Gastroesophageal sphincter (tissue), 4 donors: ENCODE data around the gene TMEM117. TPM values are rescaled to one million over a fixed set of nuclear protein-coding genes. Genes with fewer than 3 reads are reported as not detected.

Source experiments
- ATAC-seq: fragments of 150-250 bp; one replicate; pipeline ENCODE4 v1.9.1; 2016; ENCODE audit warnings: mild to moderate bottlenecking, moderate library complexity
- H3K27ac ChIP-seq, 4 donors: fragments of 200-600 bp; sonication (generic) in 3 of 4; 1 replicate in 3 of 4; 2 replicates in 1 of 4; pipeline ENCODE4 v1.5.1; 2016 to 2019
- H3K27me3 ChIP-seq: fragments of 200-600 bp; sonication (generic); one replicate; pipeline ENCODE4 v1.5.1; 2019
- H3K36me3 ChIP-seq, 2 donors: fragments of 200-600 bp; sonication (generic); one replicate each; pipeline ENCODE4 v1.5.1; 2019; ENCODE audit warnings: control low read depth in 1 of 2
- H3K4me1 ChIP-seq, 3 donors: fragments of 200-600 bp; sonication (generic); 1 replicate in 2 of 3; 2 replicates in 1 of 3; pipeline ENCODE4 v1.5.1; 2016 to 2019; ENCODE audit warnings: control low read depth in 2 of 3
- H3K4me3 ChIP-seq, 2 donors: fragments of 200-600 bp; sonication (generic); one replicate each; pipeline ENCODE4 v1.5.1; 2019; ENCODE audit warnings: mild to moderate bottlenecking in 1 of 2, moderate library complexity in 1 of 2
- H3K9me3 ChIP-seq, 3 donors: fragments of 200-600 bp; sonication (generic); one replicate each; pipeline ENCODE4 v1.5.1; 2017 to 2019; ENCODE audit warnings: control low read depth in 2 of 3
- CTCF ChIP-seq, 4 experiments: fragments of 200-600 bp in 2 of 4; fragments of 450-650 bp in 2 of 4; sonication (generic) in 1 of 4; IDR thresholded peaks; one replicate each; pipeline ENCODE4 v1.5.1; 2017 to 2019; ENCODE audit warnings: antibody characterized with exemption in 4 of 4, mild to moderate bottlenecking in 2 of 4, moderate library complexity in 2 of 4
- EP300 ChIP-seq: sonication (generic); formaldehyde crosslinking; IDR thresholded peaks from one replicate; pipeline ENCODE4 v1.6.1; 2017; ENCODE audit warnings: antibody characterized with exemption, mild to moderate bottlenecking
- POLR2A ChIP-seq, 2 donors: fragments of 450-650 bp; IDR thresholded peaks; one replicate each; pipeline ENCODE4 v1.6.1; 2017; ENCODE audit warnings: antibody characterized with exemption in 2 of 2, mild to moderate bottlenecking in 2 of 2, moderate library complexity in 1 of 2
- POLR2AphosphoS5 ChIP-seq: sonication (generic); formaldehyde crosslinking; IDR thresholded peaks from one replicate; pipeline ENCODE4 v1.6.1; 2017; ENCODE audit warnings: antibody characterized with exemption
- WGBS, 2 donors: methylation state at CpG; one replicate each; pipeline ENCODE4 v1.1.5; 2018; ENCODE audit warnings: low coverage in 1 of 2; 5-methylcytosine and 5-hydroxymethylcytosine counted together
- total RNA-seq, 4 donors: library from RNA; depleted of rRNA; stranded (reverse); fragments of >200 nt; gene quantifications; one replicate each; pipeline ENCODE4 v1.1.0, GENCODE V29; 2016

TMEM117 gene
- total RNA-seq, 4 donors from 2014 or later: 7.8 to 21.5 (median 12.3) TPM

GRCh38 chr12:43824207-43824775 lies 11.6 kb upstream of the TMEM117 start:
- WGBS, 2 donors: 57 to 78% methylated on average over 1 to 2 of the region's 8 CpGs

DNA sequence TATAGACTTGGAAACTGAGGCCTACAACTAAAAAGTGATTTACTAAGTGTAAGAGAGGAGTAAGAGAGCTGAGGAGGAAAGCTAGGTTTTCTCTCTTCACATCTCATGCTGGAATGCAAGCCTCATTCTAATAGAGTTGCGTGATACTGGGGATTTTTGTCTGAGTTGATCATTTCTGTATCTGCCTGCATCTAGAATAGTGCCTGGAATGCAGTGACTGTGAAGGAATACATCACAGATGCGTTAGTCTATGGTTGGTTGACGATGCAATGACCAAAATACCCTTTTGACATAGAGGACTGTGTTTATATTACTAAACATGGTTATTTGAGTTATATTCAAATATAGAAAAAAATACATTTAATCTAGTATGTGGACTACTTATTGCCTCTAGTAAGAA lies 9.2 kb upstream of the TMEM117 start:
- WGBS, 2 donors: 84 to 88% methylated on average over 3 of the region's 3 CpGs
- no peak overlapping the region for H3K27ac ChIP-seq
- H3K4me1 ChIP-seq: no peaks in the 10 kb centered on the region
- no peaks in the 10 kb centered on the region for H3K36me3 ChIP-seq
- TF ChIP-seq POLR2AphosphoS5 (no peak), POLR2A (IDR thresholded peaks at IDR 0.05) (no peak), CTCF (IDR thresholded peaks at IDR 0.05) (no peak), EP300 (no peak)
- no peak overlapping the region for H3K4me3 ChIP-seq
- no peaks in the 10 kb centered on the region for H3K9me3 ChIP-seq
- no peaks in the 10 kb centered on the region for H3K27me3 ChIP-seq
- ATAC-seq: no peak

More at GRCh38 chr12:43824207-43824775, 11.6 kb upstream of the TMEM117 start:
- no peak for ATAC-seq
- no peaks in the 10 kb centered on the region for H3K36me3 ChIP-seq
- H3K27ac ChIP-seq: no peak overlapping the region
- TF ChIP-seq POLR2A (IDR thresholded peaks at IDR 0.05) (no peak), EP300 (no peak), CTCF (IDR thresholded peaks at IDR 0.05) (no peak), POLR2AphosphoS5 (no peak)
- no peaks in the 10 kb centered on the region for H3K9me3 ChIP-seq
- H3K27me3 ChIP-seq: no peaks in the 10 kb centered on the region
- no peak overlapping the region for H3K4me3 ChIP-seq
- H3K4me1 ChIP-seq: no peaks in the 10 kb centered on the region

- Histone ChIP-seq H3K4me1 (no peaks in the 10 kb centered on the region), H3K27ac (no peak overlapping the region), H3K4me3 (no peak overlapping the region), H3K27me3 (no peaks in the 10 kb centered on the region), H3K36me3 (no peaks in the 10 kb centered on the region), H3K9me3 (no peaks in the 10 kb centered on the region)
- TF ChIP-seq POLR2AphosphoS5 (no peak), CTCF (IDR thresholded peaks at IDR 0.05) (no peak), POLR2A (IDR thresholded peaks at IDR 0.05) (no peak), EP300 (no peak)
- WGBS, 2 donors: 95 to 100% methylated on average over 1 of the region's 1 CpG
- no peak for ATAC-seq
Measured at GRCh38 chr12:43827093-43827492, 8.8 kb upstream of the TMEM117 start.

DNA sequence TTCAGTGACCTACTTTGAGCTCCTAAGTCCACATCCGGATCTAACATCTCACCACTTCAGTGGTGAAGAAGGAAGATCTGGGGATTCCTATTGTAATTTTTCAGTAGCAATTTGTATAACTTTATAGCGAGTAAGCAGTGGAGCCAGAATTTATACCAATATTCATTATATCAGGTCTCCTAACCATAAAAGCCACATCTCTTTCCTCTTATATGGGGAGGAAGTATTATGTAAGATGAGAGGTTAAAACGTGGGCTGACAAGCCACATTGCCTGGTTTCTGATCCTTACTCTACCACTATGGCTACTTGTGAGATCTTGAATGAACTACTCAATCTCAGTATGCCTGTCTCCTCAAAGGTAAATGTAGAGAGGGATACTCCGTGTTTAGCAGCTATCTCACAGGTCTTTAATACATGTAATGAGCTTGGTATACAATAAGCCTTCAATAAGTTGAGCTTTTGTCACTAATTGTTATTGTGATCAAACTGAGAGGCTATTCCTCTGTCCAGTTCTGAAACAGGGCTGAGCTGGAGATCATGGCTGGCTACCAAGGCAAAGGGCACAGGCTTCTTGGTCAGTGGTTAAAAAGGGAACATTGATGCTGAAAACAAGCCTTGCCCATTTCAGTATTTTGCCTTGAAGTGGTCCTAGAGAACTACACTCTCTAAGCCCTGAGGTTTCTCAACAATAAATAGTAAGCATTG lies 3.3 kb upstream of the TMEM117 start:
- 79 to 94% methylated on average over 4 of the region's 4 CpGs for WGBS, 2 donors
- no peak overlapping the region for H3K4me3 ChIP-seq
- no peaks in the 10 kb centered on the region for H3K27me3 ChIP-seq
- TF ChIP-seq EP300 (no peak), CTCF (IDR thresholded peaks at IDR 0.05) (no peak), POLR2A (IDR thresholded peaks at IDR 0.05) (no peak), POLR2AphosphoS5 (no peak)
- H3K36me3 ChIP-seq: no peaks in the 10 kb centered on the region
- H3K4me1 ChIP-seq: peaks cover 0 to 26% (median 0%) of the 10 kb centered on the region in 3 donors
- no peak for ATAC-seq
- H3K9me3 ChIP-seq: no peaks in the 10 kb centered on the region
- H3K27ac ChIP-seq: no peak overlapping the region

- H3K9me3 ChIP-seq: no peaks in the 10 kb centered on the region
- ATAC-seq: no peak
- 34 to 62% methylated on average over 3 to 5 of the region's 6 CpGs for WGBS, 2 donors
- no peak for TF ChIP-seq POLR2A (IDR thresholded peaks at IDR 0.05)
- TF ChIP-seq POLR2AphosphoS5: no peak
- TF ChIP-seq CTCF (IDR thresholded peaks at IDR 0.05): no peak
- peaks cover 0 to 30% (median 0%) of the 10 kb centered on the region in 3 donors for H3K4me1 ChIP-seq
- no peaks in the 10 kb centered on the region for H3K27me3 ChIP-seq
- H3K4me3 ChIP-seq: peak overlapping the region; percentile 70 to 75
- no peaks in the 10 kb centered on the region for H3K36me3 ChIP-seq
- peak overlapping the region; percentile 78 to 95 (median 94) for H3K27ac ChIP-seq
Measured at GRCh38 chr12:43835264-43835655, 621 bp upstream of the TMEM117 start.
